PC-9 (cell line): ENCODE data around the gene IDS.
"Not testable (repeated sequence)": the region's sequence is repeated elsewhere in the genome, so short reads cannot be mapped to it uniquely, and the experiment has no call there.

Source experiments
- CTCF ChIP-seq: fragments of 200-600 bp; sonication (generic); conservative IDR thresholded peaks from 2 replicates; pipeline ENCODE4 v1.6.1; 2017; ENCODE audit warnings: mixed run types, antibody characterized with exemption, mild to moderate bottlenecking, moderate library complexity
- EZH2 ChIP-seq: fragments of 200-600 bp; sonication (generic); IDR thresholded peaks from 2 replicates; pipeline ENCODE4 v1.8.0; 2017; ENCODE audit warnings: antibody characterized with exemption, low read depth

DNA sequence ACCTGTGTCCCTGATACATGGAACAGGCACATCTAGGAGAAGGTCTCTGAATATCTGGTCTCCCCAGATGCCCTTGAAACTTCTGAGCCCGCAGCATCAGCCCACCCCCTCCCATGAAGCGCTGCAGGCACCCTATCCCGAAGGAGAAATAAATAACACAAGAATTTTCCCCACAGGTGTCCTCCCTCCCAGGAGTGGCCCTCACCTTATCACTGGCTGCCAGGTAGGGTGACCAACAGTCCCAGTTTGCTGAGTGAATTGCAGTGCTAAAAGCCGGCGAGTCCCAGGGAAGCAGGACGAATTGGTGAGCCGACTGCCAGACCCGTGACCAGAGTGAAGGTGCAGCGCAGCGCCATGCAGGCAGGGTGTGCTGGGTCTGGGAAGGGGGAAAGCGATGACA lies 28.9 kb upstream of the IDS start:
- not testable (repeated sequence) for TF ChIP-seq EZH2, CTCF
